Measurements from ENCODE around the gene CDC42BPB.
"Not testable (repeated sequence)": the region's sequence is repeated elsewhere in the genome, so short reads cannot be mapped to it uniquely, and the experiment has no call there.

CDC42BPB gene

GRCh38 chr14:103047453-103047852 is 9.9 kb downstream of the CDC42BPB start:
- DNase-seq (ENCODE audit: low read depth in 3 of 3) = not testable (repeated sequence)

GRCh38 chr14:103045371-103045869 is 11.9 kb downstream of the CDC42BPB start:
- no peak for DNase-seq (ENCODE audit: low read depth in 3 of 3)

- no peak for DNase-seq (ENCODE audit: low read depth in 3 of 3)
These were observed 13.9 kb downstream of the CDC42BPB start for GRCh38 chr14:103043257-103044015.

GRCh38 chr14:103041464-103041863 is 15.9 kb downstream of the CDC42BPB start:
- no peak for DNase-seq (ENCODE audit: low read depth in 3 of 3)

- no peak for DNase-seq (ENCODE audit: low read depth in 3 of 3)
These were observed 23.7 kb downstream of the CDC42BPB start for GRCh38 chr14:103033681-103034096.

- no peak for DNase-seq (ENCODE audit: low read depth in 3 of 3)
These were observed 25.4 kb downstream of the CDC42BPB start for GRCh38 chr14:103031956-103032355.

GRCh38 chr14:103031566-103031911 is 25.8 kb downstream of the CDC42BPB start:
- DNase-seq (ENCODE audit: low read depth in 3 of 3) = no peak

- no peak for DNase-seq (ENCODE audit: low read depth in 3 of 3)
These were observed 26.4 kb downstream of the CDC42BPB start for GRCh38 chr14:103030741-103031565.

GRCh38 chr14:103029936-103030335 is 27.4 kb downstream of the CDC42BPB start:
- DNase-seq (ENCODE audit: low read depth in 3 of 3) = no peak

- DNase-seq (ENCODE audit: low read depth in 3 of 3) = no peak
These were observed 28.6 kb downstream of the CDC42BPB start for GRCh38 chr14:103028772-103029171.

GRCh38 chr14:103028161-103028767 is 29.1 kb downstream of the CDC42BPB start:
- no peak for DNase-seq (ENCODE audit: low read depth in 3 of 3)

- DNase-seq (ENCODE audit: low read depth in 3 of 3) = no peak
These were observed 29.9 kb downstream of the CDC42BPB start for GRCh38 chr14:103027451-103027850.

GRCh38 chr14:103026988-103027387 is 30.4 kb downstream of the CDC42BPB start:
- no peak for DNase-seq (ENCODE audit: low read depth in 3 of 3)

- not testable (repeated sequence) for DNase-seq (ENCODE audit: low read depth in 3 of 3)
These were observed 31.2 kb downstream of the CDC42BPB start for GRCh38 chr14:103026196-103026595.

- DNase-seq (ENCODE audit: low read depth in 3 of 3) = no peak
These were observed 33.4 kb downstream of the CDC42BPB start for GRCh38 chr14:103023881-103024473.

- no peak for DNase-seq (ENCODE audit: low read depth in 3 of 3)
These were observed 34.7 kb downstream of the CDC42BPB start for GRCh38 chr14:103022685-103023044.

- DNase-seq (ENCODE audit: low read depth in 3 of 3) = no peak
These were observed 35.2 kb downstream of the CDC42BPB start for GRCh38 chr14:103022002-103022684.

- DNase-seq (ENCODE audit: low read depth in 3 of 3) = no peak
These were observed 35.7 kb downstream of the CDC42BPB start for GRCh38 chr14:103021684-103022001.

GRCh38 chr14:103020271-103021170 is 36.8 kb downstream of the CDC42BPB start:
- no peak for DNase-seq (ENCODE audit: low read depth in 3 of 3)

- no peak for DNase-seq (ENCODE audit: low read depth in 3 of 3)
These were observed 37.5 kb downstream of the CDC42BPB start for GRCh38 chr14:103019826-103020225.

- DNase-seq (ENCODE audit: low read depth in 3 of 3) = no peak
These were observed 38.1 kb downstream of the CDC42BPB start for GRCh38 chr14:103019236-103019635.
